Liver (tissue), 9 donors: ENCODE results near the gene RAP1B. TPM values are rescaled to one million over a fixed set of nuclear protein-coding genes. Genes with fewer than 3 reads are reported as not detected.

ENCODE experiments used
- DNase-seq: peaks from one replicate; pipeline ENCODE4 v3.0.0-alpha.2; 2017; ENCODE audit warnings: low spot score
- H3K27ac ChIP-seq, 2 donors: one replicate each; pipeline ENCODE4 v1.7.0; 2013; ENCODE audit warnings: inconsistent platforms in 2 of 2, low read length in 2 of 2, control low read depth in 1 of 2, low read depth in 1 of 2, mild to moderate bottlenecking in 1 of 2
- H3K27me3 ChIP-seq, 4 donors: one replicate each; pipeline versions ENCODE4 v1.6.1 to v1.7.0; 2013; ENCODE audit warnings: low read length in 3 of 4, inconsistent platforms in 1 of 4, mild to moderate bottlenecking in 1 of 4, moderate library complexity in 1 of 4; ENCODE audit not compliant: control insufficient read depth in 4 of 4, insufficient read depth in 4 of 4
- H3K36me3 ChIP-seq, 4 donors: one replicate each; pipeline versions ENCODE4 v1.6.1 to v1.7.0; 2013; ENCODE audit warnings: low read length in 3 of 4, mild to moderate bottlenecking in 3 of 4, low read depth in 1 of 4, moderate library complexity in 1 of 4; ENCODE audit not compliant: control insufficient read depth in 4 of 4, insufficient read depth in 3 of 4
- H3K4me1 ChIP-seq, 4 donors: one replicate each; pipeline versions ENCODE4 v1.6.1 to v1.7.0; 2013; ENCODE audit warnings: low read length in 3 of 4, mild to moderate bottlenecking in 3 of 4, moderate library complexity in 1 of 4; ENCODE audit not compliant: control insufficient read depth in 4 of 4, insufficient read depth in 4 of 4
- H3K4me3 ChIP-seq, 3 donors: one replicate each; pipeline versions ENCODE4 v1.6.1 to v1.7.0; 2013; ENCODE audit warnings: low read length in 3 of 3, control low read depth in 1 of 3, low read depth in 1 of 3, mild to moderate bottlenecking in 1 of 3
- H3K9ac ChIP-seq, 2 donors: one replicate each; pipeline ENCODE4 v1.7.0; 2013; ENCODE audit warnings: low read length in 2 of 2, mild to moderate bottlenecking in 2 of 2, moderate library complexity in 2 of 2, control low read depth in 1 of 2, low read depth in 1 of 2
- H3K9me3 ChIP-seq, 4 donors: one replicate each; pipeline versions ENCODE4 v1.6.1 to v1.7.0; 2013; ENCODE audit warnings: low read length in 3 of 4; ENCODE audit not compliant: control insufficient read depth in 4 of 4
- EGR1 ChIP-seq, 2 donors: IDR thresholded peaks; 2 replicates each; pipeline ENCODE4 v1.6.1; 2016 to 2018; ENCODE audit warnings: antibody characterized with exemption in 2 of 2, low read depth in 2 of 2
- FOXA1 ChIP-seq: IDR thresholded peaks from 2 replicates; pipeline ENCODE4 v1.6.1; 2016; ENCODE audit warnings: antibody characterized with exemption
- FOXA2 ChIP-seq: IDR thresholded peaks from 2 replicates; pipeline ENCODE4 v1.6.1; 2016; ENCODE audit warnings: antibody characterized with exemption
- GABPA ChIP-seq, 2 donors: IDR thresholded peaks in 1 of 2; conservative IDR thresholded peaks in 1 of 2; 2 replicates each; pipeline ENCODE4 v1.6.1; 2016; ENCODE audit warnings: antibody characterized with exemption in 2 of 2, mild to moderate bottlenecking in 1 of 2, moderate library complexity in 1 of 2
- HNF4A ChIP-seq, 2 donors: conservative IDR thresholded peaks; 2 replicates each; pipeline ENCODE4 v1.6.1; 2016; ENCODE audit warnings: antibody characterized with exemption in 2 of 2, mild to moderate bottlenecking in 2 of 2
- HNF4G ChIP-seq: IDR thresholded peaks from 2 replicates; pipeline ENCODE4 v1.6.1; 2016; ENCODE audit warnings: antibody characterized with exemption
- JUND ChIP-seq, 2 donors: IDR thresholded peaks; 2 replicates each; pipeline ENCODE4 v1.6.1; 2016; ENCODE audit warnings: antibody characterized with exemption in 2 of 2
- MAX ChIP-seq: IDR thresholded peaks from 2 replicates; pipeline ENCODE4 v1.6.1; 2016; ENCODE audit warnings: antibody characterized with exemption
- NR2F2 ChIP-seq: IDR thresholded peaks from 2 replicates; pipeline ENCODE4 v1.6.1; 2016; ENCODE audit warnings: antibody characterized with exemption
- RAD21 ChIP-seq, 2 donors: IDR thresholded peaks; 2 replicates each; pipeline ENCODE4 v1.6.1; 2016; ENCODE audit warnings: antibody characterized with exemption in 2 of 2, mild to moderate bottlenecking in 2 of 2
- RXRA ChIP-seq, 2 donors: IDR thresholded peaks; 2 replicates each; pipeline ENCODE4 v1.6.1; 2017 to 2018; ENCODE audit warnings: antibody characterized with exemption in 2 of 2, mild to moderate bottlenecking in 1 of 2
- SP1 ChIP-seq: IDR thresholded peaks from 2 replicates; pipeline ENCODE4 v1.6.1; 2018; ENCODE audit warnings: antibody characterized with exemption, mild to moderate bottlenecking
- YY1 ChIP-seq: IDR thresholded peaks from 2 replicates; pipeline ENCODE4 v1.6.1; 2016; ENCODE audit warnings: antibody characterized with exemption, mild to moderate bottlenecking
- WGBS: extraction: QIAGEN DNeasy Blood & Tissue Kit; methylation state at CpG from one replicate; pipeline ENCODE4 v1.1.7; 2013; 5-methylcytosine and 5-hydroxymethylcytosine counted together
- polyA plus RNA-seq, 2 donors: library from polyadenylated mRNA; stranded (reverse) in 1 of 2; unstranded in 1 of 2; fragments of 200-250 nt in 1 of 2; fragments of >200 nt in 1 of 2; fragmentation: Nextera tagmentation in 1 of 2; extraction: Ambion mirVana in 1 of 2; gene quantifications; one replicate each; pipeline versions ENCODE4 v1.2.1 to v1.2.3, GENCODE V29; 2013 to 2015
- total RNA-seq, 2 donors: library from RNA; depleted of rRNA; stranded (reverse); fragments of >200 nt; gene quantifications; one replicate each; pipeline ENCODE4 v1.2.3, GENCODE V29; 2014
- TF ChIP-seq, protein P1 (sequence below): fragments of 150-350 bp; IDR thresholded peaks from 2 replicates; pipeline ENCODE4 v1.5.1; 2017; ENCODE audit warnings: improper control_type of control experiment, low read depth, low read length; ENCODE audit not compliant: missing input control
- TF ChIP-seq, protein P2 (sequence below): IDR thresholded peaks from 2 replicates; pipeline ENCODE4 v1.6.1; 2016; ENCODE audit warnings: antibody characterized with exemption
- TF ChIP-seq, protein P3 (sequence below): IDR thresholded peaks from 2 replicates; pipeline ENCODE4 v1.6.1; 2016; ENCODE audit warnings: antibody characterized with exemption
- TF ChIP-seq, protein P4 (sequence below): IDR thresholded peaks from 2 replicates; pipeline ENCODE4 v1.6.1; 2016; ENCODE audit warnings: antibody characterized with exemption, mild to moderate bottlenecking
- donor health status: healthy.
- donor health status: healthy.
- donor health status: healthy.
- donor health status: healthy.
- donor health status: healthy.

Gene RAP1B
- total and polyA plus RNA-seq, 4 donors, result 56.2 to 123 (median 72.4) TPM

GRCh38 chr12:68585966-68586365 is 24.7 kb upstream of the RAP1B start:
- no peak for DNase-seq
- Histone ChIP-seq H3K27ac (no peak overlapping the region), H3K27me3 (no peaks in the 10 kb centered on the region), H3K9me3 (peaks cover 0 to 11% (median under 1%) of the 10 kb centered on the region in 4 donors), H3K36me3 (no peaks in the 10 kb centered on the region), H3K4me1 (no peaks in the 10 kb centered on the region), H3K4me3 (no peak overlapping the region), H3K9ac (no peak overlapping the region)
- WGBS, result 95% methylated on average over 5 of the region's 5 CpGs
- TF ChIP-seq NR2F2, result no peak
- TF ChIP-seq FOXA2, result no peak
- TF ChIP-seq MAX, result no peak
- TF ChIP-seq JUND (IDR thresholded peaks at IDR 0.05), result no peak
- TF ChIP-seq, protein P1, sequence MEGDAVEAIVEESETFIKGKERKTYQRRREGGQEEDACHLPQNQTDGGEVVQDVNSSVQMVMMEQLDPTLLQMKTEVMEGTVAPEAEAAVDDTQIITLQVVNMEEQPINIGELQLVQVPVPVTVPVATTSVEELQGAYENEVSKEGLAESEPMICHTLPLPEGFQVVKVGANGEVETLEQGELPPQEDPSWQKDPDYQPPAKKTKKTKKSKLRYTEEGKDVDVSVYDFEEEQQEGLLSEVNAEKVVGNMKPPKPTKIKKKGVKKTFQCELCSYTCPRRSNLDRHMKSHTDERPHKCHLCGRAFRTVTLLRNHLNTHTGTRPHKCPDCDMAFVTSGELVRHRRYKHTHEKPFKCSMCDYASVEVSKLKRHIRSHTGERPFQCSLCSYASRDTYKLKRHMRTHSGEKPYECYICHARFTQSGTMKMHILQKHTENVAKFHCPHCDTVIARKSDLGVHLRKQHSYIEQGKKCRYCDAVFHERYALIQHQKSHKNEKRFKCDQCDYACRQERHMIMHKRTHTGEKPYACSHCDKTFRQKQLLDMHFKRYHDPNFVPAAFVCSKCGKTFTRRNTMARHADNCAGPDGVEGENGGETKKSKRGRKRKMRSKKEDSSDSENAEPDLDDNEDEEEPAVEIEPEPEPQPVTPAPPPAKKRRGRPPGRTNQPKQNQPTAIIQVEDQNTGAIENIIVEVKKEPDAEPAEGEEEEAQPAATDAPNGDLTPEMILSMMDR, result no peak
- TF ChIP-seq RAD21 (IDR thresholded peaks at IDR 0.05), result no peak
- no peak for TF ChIP-seq SP1
- TF ChIP-seq, protein P2, sequence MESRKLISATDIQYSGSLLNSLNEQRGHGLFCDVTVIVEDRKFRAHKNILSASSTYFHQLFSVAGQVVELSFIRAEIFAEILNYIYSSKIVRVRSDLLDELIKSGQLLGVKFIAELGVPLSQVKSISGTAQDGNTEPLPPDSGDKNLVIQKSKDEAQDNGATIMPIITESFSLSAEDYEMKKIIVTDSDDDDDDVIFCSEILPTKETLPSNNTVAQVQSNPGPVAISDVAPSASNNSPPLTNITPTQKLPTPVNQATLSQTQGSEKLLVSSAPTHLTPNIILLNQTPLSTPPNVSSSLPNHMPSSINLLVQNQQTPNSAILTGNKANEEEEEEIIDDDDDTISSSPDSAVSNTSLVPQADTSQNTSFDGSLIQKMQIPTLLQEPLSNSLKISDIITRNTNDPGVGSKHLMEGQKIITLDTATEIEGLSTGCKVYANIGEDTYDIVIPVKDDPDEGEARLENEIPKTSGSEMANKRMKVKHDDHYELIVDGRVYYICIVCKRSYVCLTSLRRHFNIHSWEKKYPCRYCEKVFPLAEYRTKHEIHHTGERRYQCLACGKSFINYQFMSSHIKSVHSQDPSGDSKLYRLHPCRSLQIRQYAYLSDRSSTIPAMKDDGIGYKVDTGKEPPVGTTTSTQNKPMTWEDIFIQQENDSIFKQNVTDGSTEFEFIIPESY, result no peak
- no peak for TF ChIP-seq RXRA (IDR thresholded peaks at IDR 0.05)
- TF ChIP-seq HNF4G, result no peak
- TF ChIP-seq, protein P3, sequence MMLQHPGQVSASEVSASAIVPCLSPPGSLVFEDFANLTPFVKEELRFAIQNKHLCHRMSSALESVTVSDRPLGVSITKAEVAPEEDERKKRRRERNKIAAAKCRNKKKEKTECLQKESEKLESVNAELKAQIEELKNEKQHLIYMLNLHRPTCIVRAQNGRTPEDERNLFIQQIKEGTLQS, result no peak

- TF ChIP-seq, protein P4, sequence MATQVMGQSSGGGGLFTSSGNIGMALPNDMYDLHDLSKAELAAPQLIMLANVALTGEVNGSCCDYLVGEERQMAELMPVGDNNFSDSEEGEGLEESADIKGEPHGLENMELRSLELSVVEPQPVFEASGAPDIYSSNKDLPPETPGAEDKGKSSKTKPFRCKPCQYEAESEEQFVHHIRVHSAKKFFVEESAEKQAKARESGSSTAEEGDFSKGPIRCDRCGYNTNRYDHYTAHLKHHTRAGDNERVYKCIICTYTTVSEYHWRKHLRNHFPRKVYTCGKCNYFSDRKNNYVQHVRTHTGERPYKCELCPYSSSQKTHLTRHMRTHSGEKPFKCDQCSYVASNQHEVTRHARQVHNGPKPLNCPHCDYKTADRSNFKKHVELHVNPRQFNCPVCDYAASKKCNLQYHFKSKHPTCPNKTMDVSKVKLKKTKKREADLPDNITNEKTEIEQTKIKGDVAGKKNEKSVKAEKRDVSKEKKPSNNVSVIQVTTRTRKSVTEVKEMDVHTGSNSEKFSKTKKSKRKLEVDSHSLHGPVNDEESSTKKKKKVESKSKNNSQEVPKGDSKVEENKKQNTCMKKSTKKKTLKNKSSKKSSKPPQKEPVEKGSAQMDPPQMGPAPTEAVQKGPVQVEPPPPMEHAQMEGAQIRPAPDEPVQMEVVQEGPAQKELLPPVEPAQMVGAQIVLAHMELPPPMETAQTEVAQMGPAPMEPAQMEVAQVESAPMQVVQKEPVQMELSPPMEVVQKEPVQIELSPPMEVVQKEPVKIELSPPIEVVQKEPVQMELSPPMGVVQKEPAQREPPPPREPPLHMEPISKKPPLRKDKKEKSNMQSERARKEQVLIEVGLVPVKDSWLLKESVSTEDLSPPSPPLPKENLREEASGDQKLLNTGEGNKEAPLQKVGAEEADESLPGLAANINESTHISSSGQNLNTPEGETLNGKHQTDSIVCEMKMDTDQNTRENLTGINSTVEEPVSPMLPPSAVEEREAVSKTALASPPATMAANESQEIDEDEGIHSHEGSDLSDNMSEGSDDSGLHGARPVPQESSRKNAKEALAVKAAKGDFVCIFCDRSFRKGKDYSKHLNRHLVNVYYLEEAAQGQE, result no peak
- TF ChIP-seq MAX (no peak), FOXA1 (no peak), RAD21 (IDR thresholded peaks at IDR 0.05) (no peak), YY1 (no peak), HNF4G (no peak), HNF4A (conservative IDR thresholded peaks at IDR 0.05) (no peak), RXRA (IDR thresholded peaks at IDR 0.05) (no peak), EGR1 (IDR thresholded peaks at IDR 0.05; ENCODE audit: low read depth in 2 of 2) (no peak), FOXA2 (no peak), GABPA (IDR thresholded peaks at IDR 0.05 in 1 of 2, conservative IDR thresholded peaks at IDR 0.05 in 1 of 2) (no peak)
- TF ChIP-seq, protein P2, result no peak
- TF ChIP-seq, protein P3, result no peak
- TF ChIP-seq, protein P1, result no peak
- H3K4me1 ChIP-seq, result no peaks in the 10 kb centered on the region
- no peaks in the 10 kb centered on the region for H3K36me3 ChIP-seq
- H3K27me3 ChIP-seq, result no peaks in the 10 kb centered on the region
- H3K4me3 ChIP-seq, result no peak overlapping the region
- no peak for DNase-seq
- peaks cover 0 to 11% (median under 1%) of the 10 kb centered on the region in 4 donors for H3K9me3 ChIP-seq
- WGBS, result 88% methylated on average over 3 of the region's 3 CpGs
- no peak overlapping the region for H3K9ac ChIP-seq
- no peak overlapping the region for H3K27ac ChIP-seq
These were observed 23.2 kb upstream of the RAP1B start for GRCh38 chr12:68587448-68587873.
